ENCODE results near the gene RCN2. TPM values are rescaled to one million over a fixed set of nuclear protein-coding genes. Genes with fewer than 3 reads are reported as not detected.

Gene RCN2
- total and polyA plus RNA-seq, 2 of the 13 experiments (the other 11 are each of a cell fraction or from before 2014, with no cell fraction given), result 84.4 to 89.0 TPM

- TF ChIP-seq ZNF503 (CRISPR knock-in tag; IDR thresholded peaks at IDR 0.05), result peak; percentile 46; the same call in 1 of the 2 replicates
- no peak for TF ChIP-seq IKZF1 (IDR thresholded peaks at IDR 0.05)
- peak; percentile 44; the same call in 1 of the 2 replicates for TF ChIP-seq ELF3 (CRISPR knock-in tag; IDR thresholded peaks at IDR 0.05)
- peak; percentile 91 for TF ChIP-seq ZNF142 (CRISPR knock-in tag; IDR thresholded peaks at IDR 0.05)
- TF ChIP-seq ZNF326 (CRISPR knock-in tag; IDR thresholded peaks at IDR 0.05; ENCODE audit: borderline replicate concordance), result no peak
- no peak; the same call in 1 of the 2 replicates for TF ChIP-seq TMF1 (CRISPR knock-in tag; IDR thresholded peaks at IDR 0.05; ENCODE audit: low read depth)
- peak; percentile 88 for TF ChIP-seq HIVEP1 (CRISPR knock-in tag; IDR thresholded peaks at IDR 0.05)
- TF ChIP-seq, protein P1, sequence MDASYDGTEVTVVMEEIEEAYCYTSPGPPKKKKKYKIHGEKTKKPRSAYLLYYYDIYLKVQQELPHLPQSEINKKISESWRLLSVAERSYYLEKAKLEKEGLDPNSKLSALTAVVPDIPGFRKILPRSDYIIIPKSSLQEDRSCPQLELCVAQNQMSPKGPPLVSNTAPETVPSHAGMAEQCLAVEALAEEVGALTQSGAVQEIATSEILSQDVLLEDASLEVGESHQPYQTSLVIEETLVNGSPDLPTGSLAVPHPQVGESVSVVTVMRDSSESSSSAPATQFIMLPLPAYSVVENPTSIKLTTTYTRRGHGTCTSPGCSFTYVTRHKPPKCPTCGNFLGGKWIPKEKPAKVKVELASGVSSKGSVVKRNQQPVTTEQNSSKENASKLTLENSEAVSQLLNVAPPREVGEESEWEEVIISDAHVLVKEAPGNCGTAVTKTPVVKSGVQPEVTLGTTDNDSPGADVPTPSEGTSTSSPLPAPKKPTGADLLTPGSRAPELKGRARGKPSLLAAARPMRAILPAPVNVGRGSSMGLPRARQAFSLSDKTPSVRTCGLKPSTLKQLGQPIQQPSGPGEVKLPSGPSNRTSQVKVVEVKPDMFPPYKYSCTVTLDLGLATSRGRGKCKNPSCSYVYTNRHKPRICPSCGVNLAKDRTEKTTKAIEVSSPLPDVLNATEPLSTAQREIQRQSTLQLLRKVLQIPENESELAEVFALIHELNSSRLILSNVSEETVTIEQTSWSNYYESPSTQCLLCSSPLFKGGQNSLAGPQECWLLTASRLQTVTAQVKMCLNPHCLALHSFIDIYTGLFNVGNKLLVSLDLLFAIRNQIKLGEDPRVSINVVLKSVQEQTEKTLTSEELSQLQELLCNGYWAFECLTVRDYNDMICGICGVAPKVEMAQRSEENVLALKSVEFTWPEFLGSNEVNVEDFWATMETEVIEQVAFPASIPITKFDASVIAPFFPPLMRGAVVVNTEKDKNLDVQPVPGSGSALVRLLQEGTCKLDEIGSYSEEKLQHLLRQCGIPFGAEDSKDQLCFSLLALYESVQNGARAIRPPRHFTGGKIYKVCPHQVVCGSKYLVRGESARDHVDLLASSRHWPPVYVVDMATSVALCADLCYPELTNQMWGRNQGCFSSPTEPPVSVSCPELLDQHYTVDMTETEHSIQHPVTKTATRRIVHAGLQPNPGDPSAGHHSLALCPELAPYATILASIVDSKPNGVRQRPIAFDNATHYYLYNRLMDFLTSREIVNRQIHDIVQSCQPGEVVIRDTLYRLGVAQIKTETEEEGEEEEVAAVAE (CRISPR knock-in tag; IDR thresholded peaks at IDR 0.05; ENCODE audit: borderline replicate concordance), result peak; percentile 34; the same call in 1 of the 2 replicates
- peak; percentile 58 for TF ChIP-seq GATAD1 (CRISPR knock-in tag; IDR thresholded peaks at IDR 0.05)
- TF ChIP-seq ZNF18 (CRISPR knock-in tag; IDR thresholded peaks at IDR 0.05; ENCODE audit: insufficient replicate concordance), result peak; percentile 81
- TF ChIP-seq ZBTB3 (CRISPR knock-in tag; IDR thresholded peaks at IDR 0.05; ENCODE audit: borderline replicate concordance, low read depth), result 0 out of 2 replicates have a peak, but pooled peaks have one; percentile 74
- no peak for TF ChIP-seq NR2F1 (CRISPR knock-in tag; IDR thresholded peaks at IDR 0.05)
- no peak for TF ChIP-seq PLRG1 (conservative IDR thresholded peaks at IDR 0.05)
- peak; percentile 33; the same call in 1 of the 2 replicates for TF ChIP-seq IRF2 (CRISPR knock-in tag; IDR thresholded peaks at IDR 0.05)
- peak; percentile 68; the same call in 1 of the 2 replicates for TF ChIP-seq SIX4 (CRISPR knock-in tag; IDR thresholded peaks at IDR 0.05)
These were observed 26.3 kb upstream of the RCN2 start, which contains the start of gene SCAPER (continued) for GRCh38 chr15:76905013-76905839.
